ENCODE results near the gene RFX8.

DNA sequence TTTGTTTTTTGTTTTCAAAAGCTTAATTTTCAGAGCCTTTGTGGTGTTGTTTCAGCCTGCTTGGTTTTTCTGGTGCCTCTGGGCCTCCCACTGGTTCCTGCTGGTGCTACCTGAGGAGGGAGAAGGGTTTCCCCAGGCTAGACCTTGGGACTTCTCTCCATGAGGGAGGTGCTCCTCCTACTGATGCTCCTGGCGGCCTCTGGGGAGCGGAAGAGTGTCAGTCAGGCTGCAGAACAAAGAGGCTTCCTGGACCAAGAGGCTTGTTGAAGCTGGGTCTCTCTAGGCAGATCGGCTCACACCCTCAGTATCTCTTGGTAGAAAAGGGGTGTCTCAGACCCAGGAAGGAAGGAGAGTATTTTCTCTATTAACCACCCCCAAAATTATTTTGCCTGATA is 32.2 kb downstream of the RFX8 start:
- TF ChIP-seq POLR2AphosphoS5 (IDR thresholded peaks at IDR 0.05; ENCODE audit: low read length) (no peak), RCOR1 (conservative IDR thresholded peaks at IDR 0.05; ENCODE audit: low read depth, low read length) (no peak), POLR2A (IDR thresholded peaks at IDR 0.05; ENCODE audit: low read depth, low read length) (no peak), USF1 (IDR thresholded peaks at IDR 0.05; ENCODE audit: borderline replicate concordance, extremely low read length, insufficient read depth, low read depth, low read length) (no peak), FOXK2 (IDR thresholded peaks at IDR 0.05) (no peak), ZNF24 (IDR thresholded peaks at IDR 0.05) (no peak), SMARCA5 (IDR thresholded peaks at IDR 0.05) (no peak), EP300 (IDR thresholded peaks at IDR 0.05; ENCODE audit: borderline replicate concordance in 1 of 2, control insufficient read depth in 1 of 2, low read depth in 2 of 2, low read length in 2 of 2) (no peak)
- TF ChIP-seq, protein P1, sequence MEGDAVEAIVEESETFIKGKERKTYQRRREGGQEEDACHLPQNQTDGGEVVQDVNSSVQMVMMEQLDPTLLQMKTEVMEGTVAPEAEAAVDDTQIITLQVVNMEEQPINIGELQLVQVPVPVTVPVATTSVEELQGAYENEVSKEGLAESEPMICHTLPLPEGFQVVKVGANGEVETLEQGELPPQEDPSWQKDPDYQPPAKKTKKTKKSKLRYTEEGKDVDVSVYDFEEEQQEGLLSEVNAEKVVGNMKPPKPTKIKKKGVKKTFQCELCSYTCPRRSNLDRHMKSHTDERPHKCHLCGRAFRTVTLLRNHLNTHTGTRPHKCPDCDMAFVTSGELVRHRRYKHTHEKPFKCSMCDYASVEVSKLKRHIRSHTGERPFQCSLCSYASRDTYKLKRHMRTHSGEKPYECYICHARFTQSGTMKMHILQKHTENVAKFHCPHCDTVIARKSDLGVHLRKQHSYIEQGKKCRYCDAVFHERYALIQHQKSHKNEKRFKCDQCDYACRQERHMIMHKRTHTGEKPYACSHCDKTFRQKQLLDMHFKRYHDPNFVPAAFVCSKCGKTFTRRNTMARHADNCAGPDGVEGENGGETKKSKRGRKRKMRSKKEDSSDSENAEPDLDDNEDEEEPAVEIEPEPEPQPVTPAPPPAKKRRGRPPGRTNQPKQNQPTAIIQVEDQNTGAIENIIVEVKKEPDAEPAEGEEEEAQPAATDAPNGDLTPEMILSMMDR (IDR thresholded peaks at IDR 0.05 in 2 of 3, conservative IDR thresholded peaks at IDR 0.05 in 1 of 3; ENCODE audit: control insufficient read depth in 2 of 3, extremely low read depth in 1 of 3, insufficient read depth in 1 of 3, low read depth in 3 of 3, low read length in 3 of 3), result no peak
- TF ChIP-seq, protein P2, sequence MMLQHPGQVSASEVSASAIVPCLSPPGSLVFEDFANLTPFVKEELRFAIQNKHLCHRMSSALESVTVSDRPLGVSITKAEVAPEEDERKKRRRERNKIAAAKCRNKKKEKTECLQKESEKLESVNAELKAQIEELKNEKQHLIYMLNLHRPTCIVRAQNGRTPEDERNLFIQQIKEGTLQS (IDR thresholded peaks at IDR 0.05; ENCODE audit: borderline replicate concordance, extremely low read depth, low read depth, low read length), result no peak
- TF ChIP-seq, protein P3, sequence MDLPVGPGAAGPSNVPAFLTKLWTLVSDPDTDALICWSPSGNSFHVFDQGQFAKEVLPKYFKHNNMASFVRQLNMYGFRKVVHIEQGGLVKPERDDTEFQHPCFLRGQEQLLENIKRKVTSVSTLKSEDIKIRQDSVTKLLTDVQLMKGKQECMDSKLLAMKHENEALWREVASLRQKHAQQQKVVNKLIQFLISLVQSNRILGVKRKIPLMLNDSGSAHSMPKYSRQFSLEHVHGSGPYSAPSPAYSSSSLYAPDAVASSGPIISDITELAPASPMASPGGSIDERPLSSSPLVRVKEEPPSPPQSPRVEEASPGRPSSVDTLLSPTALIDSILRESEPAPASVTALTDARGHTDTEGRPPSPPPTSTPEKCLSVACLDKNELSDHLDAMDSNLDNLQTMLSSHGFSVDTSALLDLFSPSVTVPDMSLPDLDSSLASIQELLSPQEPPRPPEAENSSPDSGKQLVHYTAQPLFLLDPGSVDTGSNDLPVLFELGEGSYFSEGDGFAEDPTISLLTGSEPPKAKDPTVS (IDR thresholded peaks at IDR 0.05; ENCODE audit: low read depth, low read length), result no peak

Data from GM12878 (cell line).